Measurements from ENCODE around the gene TRAF3.

The TRAF3 gene

GRCh38 chr14:102958461-102958860 is 181.2 kb downstream of the TRAF3 start:
- TF ChIP-seq POLR2AphosphoS5 (IDR thresholded peaks at IDR 0.05; ENCODE audit: low read depth, low read length) (no peak), SIN3A (IDR thresholded peaks at IDR 0.05; ENCODE audit: borderline replicate concordance, insufficient read depth, low read length) (no peak), FOXP2 (optimal IDR thresholded peaks at IDR 0.05; ENCODE audit: borderline replicate concordance, extremely low read depth, extremely low read length, insufficient read depth) (no peak), TAF1 (IDR thresholded peaks at IDR 0.05; ENCODE audit: borderline replicate concordance, insufficient read depth, low read length) (no peak)
- TF ChIP-seq, protein P1, sequence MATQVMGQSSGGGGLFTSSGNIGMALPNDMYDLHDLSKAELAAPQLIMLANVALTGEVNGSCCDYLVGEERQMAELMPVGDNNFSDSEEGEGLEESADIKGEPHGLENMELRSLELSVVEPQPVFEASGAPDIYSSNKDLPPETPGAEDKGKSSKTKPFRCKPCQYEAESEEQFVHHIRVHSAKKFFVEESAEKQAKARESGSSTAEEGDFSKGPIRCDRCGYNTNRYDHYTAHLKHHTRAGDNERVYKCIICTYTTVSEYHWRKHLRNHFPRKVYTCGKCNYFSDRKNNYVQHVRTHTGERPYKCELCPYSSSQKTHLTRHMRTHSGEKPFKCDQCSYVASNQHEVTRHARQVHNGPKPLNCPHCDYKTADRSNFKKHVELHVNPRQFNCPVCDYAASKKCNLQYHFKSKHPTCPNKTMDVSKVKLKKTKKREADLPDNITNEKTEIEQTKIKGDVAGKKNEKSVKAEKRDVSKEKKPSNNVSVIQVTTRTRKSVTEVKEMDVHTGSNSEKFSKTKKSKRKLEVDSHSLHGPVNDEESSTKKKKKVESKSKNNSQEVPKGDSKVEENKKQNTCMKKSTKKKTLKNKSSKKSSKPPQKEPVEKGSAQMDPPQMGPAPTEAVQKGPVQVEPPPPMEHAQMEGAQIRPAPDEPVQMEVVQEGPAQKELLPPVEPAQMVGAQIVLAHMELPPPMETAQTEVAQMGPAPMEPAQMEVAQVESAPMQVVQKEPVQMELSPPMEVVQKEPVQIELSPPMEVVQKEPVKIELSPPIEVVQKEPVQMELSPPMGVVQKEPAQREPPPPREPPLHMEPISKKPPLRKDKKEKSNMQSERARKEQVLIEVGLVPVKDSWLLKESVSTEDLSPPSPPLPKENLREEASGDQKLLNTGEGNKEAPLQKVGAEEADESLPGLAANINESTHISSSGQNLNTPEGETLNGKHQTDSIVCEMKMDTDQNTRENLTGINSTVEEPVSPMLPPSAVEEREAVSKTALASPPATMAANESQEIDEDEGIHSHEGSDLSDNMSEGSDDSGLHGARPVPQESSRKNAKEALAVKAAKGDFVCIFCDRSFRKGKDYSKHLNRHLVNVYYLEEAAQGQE (IDR thresholded peaks at IDR 0.05; ENCODE audit: insufficient read depth in 1 of 2, low read depth in 2 of 2, low read length in 2 of 2) = no peak
